GM12875 (cell line): ENCODE data around the gene TRERF1.

ENCODE experiments used
- H3K4me3 ChIP-seq: one replicate; pipeline ENCODE4 v1.5.1; 2011; ENCODE audit warnings: low read depth, low read length, control low read depth
- TF ChIP-seq, protein P1 (sequence below): IDR thresholded peaks from 2 replicates; pipeline ENCODE4 v1.5.1; 2011; ENCODE audit warnings: low read depth, mild to moderate bottlenecking, control low read depth, inconsistent platforms, low read length, moderate library complexity, borderline replicate concordance; ENCODE audit not compliant: insufficient read depth

TRERF1 gene

DNA sequence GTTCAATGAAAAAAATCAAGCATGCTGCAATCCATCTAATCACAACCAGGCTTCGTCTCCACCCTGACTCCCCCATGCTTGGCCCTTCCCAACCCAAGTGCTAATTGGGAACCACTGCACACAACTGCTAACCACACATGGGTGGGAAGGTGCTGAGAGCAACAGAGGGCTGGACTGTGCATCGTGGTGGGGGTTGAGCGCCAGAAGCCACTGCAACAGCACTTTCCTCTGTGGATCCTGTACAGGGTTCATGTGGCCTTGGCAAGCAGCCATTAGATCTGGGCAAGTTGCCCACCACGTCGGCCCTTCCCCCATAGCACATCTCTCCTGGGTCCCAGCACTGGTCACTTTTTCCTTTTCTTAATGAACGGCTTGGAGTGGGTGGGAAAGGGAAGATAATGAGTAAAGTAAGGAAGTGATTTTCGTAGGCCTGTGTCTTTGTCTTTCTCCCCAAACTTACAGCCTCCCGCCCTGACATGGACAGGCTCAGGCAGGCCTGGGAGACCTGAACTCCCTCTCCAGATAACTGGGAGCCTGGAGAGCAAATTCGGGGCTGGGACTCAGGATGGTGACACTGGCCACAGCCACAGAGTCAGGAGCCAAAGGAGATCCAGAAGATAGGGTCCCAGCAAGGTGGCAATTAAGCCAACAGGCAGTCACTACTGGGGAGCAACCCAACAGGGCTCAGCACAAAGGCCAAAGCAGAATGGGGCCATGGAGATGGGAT, 199.7 kb downstream of the TRERF1 start:
- TF ChIP-seq, protein P1, sequence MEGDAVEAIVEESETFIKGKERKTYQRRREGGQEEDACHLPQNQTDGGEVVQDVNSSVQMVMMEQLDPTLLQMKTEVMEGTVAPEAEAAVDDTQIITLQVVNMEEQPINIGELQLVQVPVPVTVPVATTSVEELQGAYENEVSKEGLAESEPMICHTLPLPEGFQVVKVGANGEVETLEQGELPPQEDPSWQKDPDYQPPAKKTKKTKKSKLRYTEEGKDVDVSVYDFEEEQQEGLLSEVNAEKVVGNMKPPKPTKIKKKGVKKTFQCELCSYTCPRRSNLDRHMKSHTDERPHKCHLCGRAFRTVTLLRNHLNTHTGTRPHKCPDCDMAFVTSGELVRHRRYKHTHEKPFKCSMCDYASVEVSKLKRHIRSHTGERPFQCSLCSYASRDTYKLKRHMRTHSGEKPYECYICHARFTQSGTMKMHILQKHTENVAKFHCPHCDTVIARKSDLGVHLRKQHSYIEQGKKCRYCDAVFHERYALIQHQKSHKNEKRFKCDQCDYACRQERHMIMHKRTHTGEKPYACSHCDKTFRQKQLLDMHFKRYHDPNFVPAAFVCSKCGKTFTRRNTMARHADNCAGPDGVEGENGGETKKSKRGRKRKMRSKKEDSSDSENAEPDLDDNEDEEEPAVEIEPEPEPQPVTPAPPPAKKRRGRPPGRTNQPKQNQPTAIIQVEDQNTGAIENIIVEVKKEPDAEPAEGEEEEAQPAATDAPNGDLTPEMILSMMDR, result no peak
- no peak overlapping the region for H3K4me3 ChIP-seq

- TF ChIP-seq, protein P1, result no peak
- no peak overlapping the region for H3K4me3 ChIP-seq
These were observed 200.2 kb downstream of the TRERF1 start for GRCh38 chr6:42251500-42251899.

DNA sequence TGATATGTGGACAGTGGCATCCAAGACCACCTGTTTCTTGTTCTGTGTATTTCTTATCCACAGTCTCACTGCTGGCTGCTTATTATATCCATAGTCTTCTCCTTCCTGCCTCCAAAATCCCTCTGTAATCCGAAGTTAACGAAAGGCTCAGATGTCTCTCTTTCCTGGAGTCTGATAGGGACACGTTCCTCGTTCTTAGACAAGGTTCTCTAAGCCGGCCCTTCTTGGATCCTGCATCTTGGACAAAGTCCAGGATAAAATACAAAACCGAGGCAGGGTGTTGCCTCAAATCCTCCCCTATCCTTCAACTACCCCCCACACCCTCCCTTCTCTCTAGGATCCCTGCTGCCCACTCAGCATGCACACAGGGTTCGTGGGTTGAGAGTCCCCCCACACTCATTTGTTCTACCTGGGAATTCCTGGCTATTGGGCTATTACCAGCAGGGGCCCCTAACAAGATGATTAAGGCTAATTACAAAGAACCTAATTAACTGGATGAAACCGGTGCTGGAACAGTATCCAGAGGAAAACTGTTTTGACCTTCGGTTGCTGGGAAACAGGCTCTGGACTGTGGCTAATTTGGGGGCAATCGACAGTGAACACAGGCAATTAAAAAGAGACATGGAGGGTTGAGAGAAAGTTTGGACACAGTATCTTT, 201.3 kb downstream of the TRERF1 start:
- H3K4me3 ChIP-seq, result no peak overlapping the region
- TF ChIP-seq, protein P1, result no peak

GRCh38 chr6:42249279-42249678, 202.4 kb downstream of the TRERF1 start:
- TF ChIP-seq, protein P1, result no peak
- no peak overlapping the region for H3K4me3 ChIP-seq

DNA sequence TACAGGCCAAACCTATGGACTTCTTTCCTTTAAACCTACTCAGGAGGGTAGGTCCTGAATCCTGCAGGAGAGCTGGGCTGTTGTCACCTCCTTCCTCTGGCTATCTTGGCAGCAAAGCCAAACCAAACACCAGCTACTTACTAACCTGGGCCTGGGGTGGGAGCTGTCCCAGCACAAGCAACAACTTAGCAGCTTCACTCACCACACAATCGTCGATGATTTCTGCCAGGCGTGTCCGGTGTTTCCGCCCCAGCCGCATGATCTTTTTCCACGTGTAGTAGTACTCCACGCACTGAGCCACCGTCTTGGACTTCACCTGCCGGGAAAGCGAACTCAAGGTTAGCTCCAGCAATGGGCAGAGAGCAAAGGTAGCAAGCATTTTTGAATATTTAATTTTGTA, 208.7 kb downstream of the TRERF1 start:
- no peak overlapping the region for H3K4me3 ChIP-seq
- TF ChIP-seq, protein P1, result no peak

GRCh38 chr6:42241915-42242314, 209.8 kb downstream of the TRERF1 start:
- no peak overlapping the region for H3K4me3 ChIP-seq
- TF ChIP-seq, protein P1, result no peak
